GM18499 (cell line): Measurements from ENCODE around the gene HLA-A.

Experiments
- ATAC-seq: cut with Tn5 transposase; IDR thresholded peaks from one replicate; pipeline ENCODE4 v1.9.1; 2021; ENCODE audit warnings: moderate number of reproducible peaks; ENCODE audit not compliant: insufficient read depth, unreplicated experiment

HLA-A gene

GRCh38 chr6:29933955-29934354 lies 8.4 kb upstream of the HLA-A start:
- no peak for ATAC-seq

- ATAC-seq = no peak
Measured at GRCh38 chr6:29935273-29935955, 6.9 kb upstream of the HLA-A start.

- no peak for ATAC-seq
Measured at GRCh38 chr6:29938746-29939508, 3.4 kb upstream of the HLA-A start.

GRCh38 chr6:29941016-29941415 lies 1.3 kb upstream of the HLA-A start:
- no peak for ATAC-seq

GRCh38 chr6:29941471-29941870 lies 861 bp upstream of the HLA-A start:
- no peak for ATAC-seq

- ATAC-seq = no peak
Measured at GRCh38 chr6:29941916-29942274, 437 bp upstream of the HLA-A start.

GRCh38 chr6:29943053-29943966 lies 978 bp downstream of the HLA-A start:
- ATAC-seq = no peak

GRCh38 chr6:29945281-29945820 lies 3.0 kb downstream of the HLA-A start:
- ATAC-seq = no peak

- no peak for ATAC-seq
Measured at GRCh38 chr6:29946223-29947076, 4.1 kb downstream of the HLA-A start.

GRCh38 chr6:29947077-29947980 lies 5.0 kb downstream of the HLA-A start:
- ATAC-seq = no peak

- no peak for ATAC-seq
Measured at GRCh38 chr6:29948277-29948676, 5.9 kb downstream of the HLA-A start.

- ATAC-seq = no peak
Measured at GRCh38 chr6:29949934-29950333, 7.6 kb downstream of the HLA-A start.

GRCh38 chr6:29951882-29952281 lies 9.6 kb downstream of the HLA-A start:
- no peak for ATAC-seq

- ATAC-seq = no peak
Measured at GRCh38 chr6:29953001-29953441, 10.7 kb downstream of the HLA-A start.

GRCh38 chr6:29953686-29954085 lies 11.4 kb downstream of the HLA-A start:
- no peak for ATAC-seq

- no peak for ATAC-seq
Measured at GRCh38 chr6:29954272-29954671, 11.9 kb downstream of the HLA-A start.

- ATAC-seq = no peak
Measured at GRCh38 chr6:29955783-29956182, 13.5 kb downstream of the HLA-A start.

- no peak for ATAC-seq
Measured at GRCh38 chr6:29956518-29956917, 14.2 kb downstream of the HLA-A start.

- no peak for ATAC-seq
Measured at GRCh38 chr6:29958046-29958445, 15.7 kb downstream of the HLA-A start.
